DOHH2 (cell line): ENCODE measurements around the gene ZNRF3.
"Not testable (repeated sequence)": the region's sequence is repeated elsewhere in the genome, so short reads cannot be mapped to it uniquely, and the experiment has no call there.

Experiments used
- H3F3A ChIP-seq: fragments of 200-600 bp; sonication (generic), shearing (Covaris generic); 2 replicates; pipeline ENCODE4 v1.6.0; 2016; ENCODE audit warnings: antibody characterized with exemption, mild to moderate bottlenecking; ENCODE audit not compliant: control insufficient read depth, insufficient read depth
- H3K27ac ChIP-seq: fragments of 200-600 bp; sonication (generic); 2 replicates; pipeline ENCODE4 v1.5.1; 2014; ENCODE audit warnings: low read depth, mild to moderate bottlenecking, low read length, moderate library complexity
- H3K27me3 ChIP-seq: fragments of 200-600 bp; sonication (generic); 2 replicates; pipeline ENCODE4 v1.6.1; 2014; ENCODE audit warnings: mild to moderate bottlenecking, low read length, mixed read lengths; ENCODE audit not compliant: control insufficient read depth
- H3K36me3 ChIP-seq: fragments of 200-600 bp; sonication (generic); 2 replicates; pipeline ENCODE4 v1.6.1; 2014; ENCODE audit warnings: mild to moderate bottlenecking, low read length, moderate library complexity, mixed read lengths; ENCODE audit not compliant: control insufficient read depth
- H3K4me1 ChIP-seq: fragments of 200-600 bp; sonication (generic); 2 replicates; pipeline ENCODE4 v1.6.1; 2014; ENCODE audit warnings: mild to moderate bottlenecking, low read length, mixed read lengths; ENCODE audit not compliant: control insufficient read depth
- H3K4me2 ChIP-seq: fragments of 200-600 bp; sonication (generic); 2 replicates; pipeline ENCODE4 v1.6.0; 2014; ENCODE audit warnings: mild to moderate bottlenecking, low read length, moderate library complexity
- H3K4me3 ChIP-seq: fragments of 200-600 bp; sonication (generic); 2 replicates; pipeline ENCODE4 v1.5.1; 2014; ENCODE audit warnings: mild to moderate bottlenecking, low read length, mixed read lengths
- H3K79me2 ChIP-seq: fragments of 200-600 bp; sonication (generic); 2 replicates; pipeline ENCODE4 v1.6.1; 2014; ENCODE audit warnings: mild to moderate bottlenecking, low read length, mixed read lengths; ENCODE audit not compliant: control insufficient read depth
- H3K9me2 ChIP-seq: fragments of 200-600 bp; sonication (generic); replicated peaks from 2 replicates; pipeline ENCODE4 v1.6.1; 2014; ENCODE audit warnings: mild to moderate bottlenecking, low read length, mixed read lengths; ENCODE audit not compliant: control insufficient read depth
- H3K9me3 ChIP-seq: fragments of 200-600 bp; sonication (generic); 2 replicates; pipeline ENCODE4 v1.6.1; 2014; ENCODE audit warnings: antibody characterized with exemption, low read length, mixed read lengths; ENCODE audit not compliant: control insufficient read depth, insufficient read depth
- H4K20me1 ChIP-seq: fragments of 200-600 bp; sonication (generic); 2 replicates; pipeline ENCODE4 v1.6.0; 2014; ENCODE audit warnings: low read depth, mild to moderate bottlenecking, antibody characterized with exemption, low read length, moderate library complexity; ENCODE audit not compliant: control insufficient read depth, insufficient read depth
- CTCF ChIP-seq: fragments of 200-600 bp; sonication (generic); IDR thresholded peaks from one replicate; pipeline ENCODE4 v1.5.1; 2014; ENCODE audit warnings: antibody characterized with exemption, mild to moderate bottlenecking, low read depth, low read length; ENCODE audit not compliant: poor library complexity, severe bottlenecking
- EZH2phosphoT487 ChIP-seq: fragments of 200-600 bp; sonication (generic); IDR thresholded peaks from 2 replicates; pipeline ENCODE4 v1.6.1; 2017; ENCODE audit warnings: borderline replicate concordance, mild to moderate bottlenecking, antibody characterized with exemption, low read length, moderate library complexity, mixed read lengths

Gene ZNRF3

GRCh38 chr22:29003975-29004646 is 120.7 kb downstream of the ZNRF3 start:
- no peaks in the 10 kb centered on the region for H3K4me1 ChIP-seq
- H3K27me3 ChIP-seq = peaks cover 14% of the 10 kb centered on the region
- TF ChIP-seq EZH2phosphoT487 (no peak), CTCF (no peak)
- H3F3A ChIP-seq = 0 out of 2 replicates have a peak, but pooled peaks cover 2% of the 10 kb centered on the region
- H3K4me3 ChIP-seq = no peak overlapping the region
- H3K4me2 ChIP-seq = no peak overlapping the region
- H3K27ac ChIP-seq = no peak overlapping the region
- no peaks in the 10 kb centered on the region for H4K20me1 ChIP-seq
- no peaks in the 10 kb centered on the region for H3K9me2 ChIP-seq
- H3K9me3 ChIP-seq = no peaks in the 10 kb centered on the region
- no peaks in the 10 kb centered on the region for H3K36me3 ChIP-seq
- no peaks in the 10 kb centered on the region for H3K79me2 ChIP-seq

GRCh38 chr22:29004647-29005371 is 121.4 kb downstream of the ZNRF3 start:
- Histone ChIP-seq H3K27me3 (peaks cover 14% of the 10 kb centered on the region), H4K20me1 (no peaks in the 10 kb centered on the region), H3K9me2 (no peaks in the 10 kb centered on the region), H3K79me2 (no peaks in the 10 kb centered on the region), H3K4me3 (no peak overlapping the region), H3K9me3 (no peaks in the 10 kb centered on the region), H3F3A (0 out of 2 replicates have a peak, but pooled peaks cover 2% of the 10 kb centered on the region), H3K4me1 (no peaks in the 10 kb centered on the region), H3K36me3 (no peaks in the 10 kb centered on the region), H3K27ac (no peak overlapping the region), H3K4me2 (no peak overlapping the region)
- no peak for TF ChIP-seq EZH2phosphoT487
- TF ChIP-seq CTCF = no peak

- not testable (repeated sequence) for H3K79me2 ChIP-seq, H4K20me1 ChIP-seq, H3K9me2 ChIP-seq, H3K4me3 ChIP-seq, H3K27ac ChIP-seq, H3F3A ChIP-seq, H3K4me2 ChIP-seq, H3K4me1 ChIP-seq, H3K9me3 ChIP-seq, H3K36me3 ChIP-seq
- peaks cover 14% of the 10 kb centered on the region for H3K27me3 ChIP-seq
Measured at GRCh38 chr22:29005754-29006153, 122.4 kb downstream of the ZNRF3 start.

- Histone ChIP-seq H3K4me1 (no peaks in the 10 kb centered on the region), H3K4me2 (no peak overlapping the region)
Measured at GRCh38 chr22:29006346-29006745, 123.0 kb downstream of the ZNRF3 start.

More at GRCh38 chr22:29006346-29006745, 123.0 kb downstream of the ZNRF3 start:
- H3K27ac ChIP-seq = no peak overlapping the region
- TF ChIP-seq CTCF = no peak
- peaks cover 14% of the 10 kb centered on the region for H3K27me3 ChIP-seq
- no peak overlapping the region for H3K4me3 ChIP-seq
- H4K20me1 ChIP-seq = no peaks in the 10 kb centered on the region
- H3K36me3 ChIP-seq = no peaks in the 10 kb centered on the region
- no peaks in the 10 kb centered on the region for H3K79me2 ChIP-seq
- no peaks in the 10 kb centered on the region for H3F3A ChIP-seq
- no peaks in the 10 kb centered on the region for H3K9me3 ChIP-seq
- H3K9me2 ChIP-seq = no peaks in the 10 kb centered on the region
